Naive thymus-derived CD8-positive, alpha-beta T cell (primary cell): Measurements from ENCODE around the gene GOLIM4. TPM values are rescaled to one million over a fixed set of nuclear protein-coding genes. Genes with fewer than 3 reads are reported as not detected.
"Not testable (repeated sequence)": the region's sequence is repeated elsewhere in the genome, so short reads cannot be mapped to it uniquely, and the experiment has no call there.

Source experiments
- ATAC-seq, 2 donors: fragments of 150-1000 bp; cut with Tn5 transposase in 1 of 2; sonication (Bioruptor Pico), chemical (Tn5 transposase) in 1 of 2; 1 replicate in 1 of 2; 2 replicates in 1 of 2; pipeline ENCODE4 v1.10.0; 2021; ENCODE audit warnings: mild to moderate bottlenecking in 2 of 2, moderate library complexity in 2 of 2
- POLR2A ChIA-PET: fragments of 350-600 bp; sonication (Branson Sonifier 250); formaldehyde crosslinking; loops from one replicate; lab custom pipeline; 2021; ENCODE audit warnings: antibody characterized with exemption; lab: Charles Lee
- DNase-seq, 10 donors: peaks; one replicate each; pipeline versions ENCODE4 v3.0.0 to v3.0.0-alpha.2; 2020 to 2022
- H3K27ac Mint-ChIP-seq, 10 donors: one replicate each; pipeline ENCODE4 v1.8.0; 2020 to 2022; ENCODE audit warnings: mild to moderate bottlenecking in 10 of 10, mixed read lengths in 10 of 10, moderate library complexity in 4 of 10, inconsistent platforms in 1 of 10
- H3K27me3 Mint-ChIP-seq, 5 donors: one replicate each; pipeline ENCODE4 v1.8.0; 2021 to 2022; ENCODE audit warnings: mixed read lengths in 5 of 5
- H3K36me3 Mint-ChIP-seq, 3 donors: one replicate each; pipeline ENCODE4 v1.8.0; 2020 to 2022; ENCODE audit warnings: mixed read lengths in 3 of 3, mild to moderate bottlenecking in 2 of 3, inconsistent platforms in 1 of 3
- H3K4me1 Mint-ChIP-seq, 4 donors: one replicate each; pipeline ENCODE4 v1.8.0; 2021 to 2022; ENCODE audit warnings: mixed read lengths in 4 of 4
- H3K4me3 Mint-ChIP-seq, 10 donors: one replicate each; pipeline ENCODE4 v1.8.0; 2020 to 2022; ENCODE audit warnings: mild to moderate bottlenecking in 10 of 10, mixed read lengths in 10 of 10, moderate library complexity in 6 of 10, inconsistent platforms in 1 of 10
- H3K9me3 Mint-ChIP-seq, 9 donors: one replicate each; pipeline ENCODE4 v1.8.0; 2020 to 2022; ENCODE audit warnings: mixed read lengths in 9 of 9, mild to moderate bottlenecking in 3 of 9, inconsistent platforms in 1 of 9, moderate library complexity in 1 of 9
- polyA plus RNA-seq, 3 donors: library from polyadenylated mRNA; unstranded; fragments of 300-500 nt; fragmentation: Illumina TruSeq; gene quantifications; one replicate each; pipeline ENCODE4 v1.2.3, GENCODE V29; 2021
- total RNA-seq, 8 experiments: library from RNA in 2 of 8; stranded (reverse) in 2 of 8; gene quantifications; one replicate each; pipeline ENCODE4 v1.2.3 and lab custom pipeline; 2021 to 2026

Gene GOLIM4
- total and polyA plus RNA-seq, 5 experiments from 2014 or later, result 0.17 to 0.66 (median 0.25) TPM; not detected in 1

DNA sequence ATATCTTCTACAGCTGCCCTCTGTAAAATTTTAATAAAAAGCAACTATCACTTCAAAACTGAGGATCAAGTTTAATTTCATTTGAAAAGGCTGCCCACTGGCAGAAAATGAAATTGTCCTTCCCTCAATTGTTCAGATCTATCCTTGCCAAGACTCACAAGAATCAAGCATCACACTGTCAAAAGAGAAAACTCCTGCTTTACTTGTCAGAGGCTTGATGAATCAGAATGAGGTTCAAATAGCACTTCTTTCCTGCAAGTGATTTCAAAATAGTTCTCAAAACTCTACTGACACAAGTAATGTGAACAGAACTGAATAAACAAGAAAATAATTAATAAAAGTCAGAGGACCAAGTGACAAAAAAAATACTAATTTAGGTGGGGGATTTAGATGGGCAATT lies 70.6 kb downstream of the GOLIM4 start:
- H3K27ac Mint-ChIP-seq, result no peak overlapping the region
- ATAC-seq (no peak), DNase-seq (no peak)
- H3K4me3 Mint-ChIP-seq, result no peak overlapping the region
- no peaks in the 10 kb centered on the region for H3K36me3 Mint-ChIP-seq
- POLR2A ChIA-PET, result no interaction called here
- H3K4me1 Mint-ChIP-seq, result peaks cover 4 to 13% (median 9%) of the 10 kb centered on the region in 4 donors
- H3K9me3 Mint-ChIP-seq, result no peaks in the 10 kb centered on the region
- H3K27me3 Mint-ChIP-seq, result no peaks in the 10 kb centered on the region

DNA sequence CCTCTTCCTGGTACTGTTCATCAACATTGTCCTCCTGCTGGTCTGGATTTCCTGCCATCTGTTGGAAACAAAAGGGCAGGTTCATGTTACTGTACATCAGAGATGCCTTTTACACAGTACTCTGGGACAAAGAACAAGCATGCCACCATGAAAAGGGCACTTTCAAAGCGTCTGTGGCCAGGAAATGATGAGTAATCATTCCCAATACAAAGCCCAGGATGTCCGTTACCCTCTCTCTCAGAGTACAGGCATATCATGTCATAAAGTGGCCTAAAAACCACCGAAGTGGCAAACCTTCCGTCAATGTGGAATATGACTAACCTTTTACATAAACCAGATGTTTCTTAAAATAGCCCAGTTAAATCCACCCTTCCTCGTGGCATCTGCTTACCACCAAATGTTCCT lies 71.2 kb downstream of the GOLIM4 start:
- no peaks in the 10 kb centered on the region for H3K27me3 Mint-ChIP-seq
- no peak overlapping the region for H3K4me3 Mint-ChIP-seq
- H3K27ac Mint-ChIP-seq, result no peak overlapping the region
- POLR2A ChIA-PET, result no interaction called here
- no peaks in the 10 kb centered on the region for H3K36me3 Mint-ChIP-seq
- H3K9me3 Mint-ChIP-seq, result no peaks in the 10 kb centered on the region
- no peak for DNase-seq
- peaks cover 4 to 13% (median 9%) of the 10 kb centered on the region in 4 donors for H3K4me1 Mint-ChIP-seq
- ATAC-seq, result no peak

DNA sequence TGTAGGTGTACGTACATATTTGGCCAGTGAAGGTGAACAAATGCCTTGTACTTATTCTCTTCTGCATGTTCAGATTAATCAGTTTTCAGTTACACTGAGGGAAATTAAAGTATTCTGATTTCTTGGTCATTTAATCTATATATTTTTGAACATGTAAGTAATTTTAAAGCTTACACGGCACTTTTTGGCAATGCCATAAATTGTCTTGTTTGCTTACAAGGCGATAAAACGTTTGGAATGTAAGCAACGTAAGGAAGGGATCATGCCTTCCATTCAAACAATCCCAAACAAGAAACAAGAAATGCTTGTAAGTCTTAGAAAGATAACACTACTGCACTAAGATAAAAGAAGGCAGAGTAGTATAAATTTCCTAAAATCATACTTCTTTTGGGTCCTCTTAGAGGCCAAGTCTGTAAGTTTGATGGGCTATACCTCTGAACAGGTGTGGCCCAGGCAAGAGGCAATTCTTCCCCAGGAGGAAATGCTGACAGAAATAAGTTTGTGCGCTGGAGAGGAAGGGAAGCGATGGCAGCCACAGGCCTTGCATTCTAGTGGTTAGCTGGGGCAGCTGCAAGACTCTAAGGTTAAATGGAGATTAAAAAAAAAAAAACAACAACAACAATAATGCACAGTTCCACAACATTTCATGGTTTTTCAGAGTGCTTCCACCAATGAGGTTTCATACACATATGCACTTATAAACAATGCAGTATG lies 73.8 kb downstream of the GOLIM4 start:
- no peaks in the 10 kb centered on the region for H3K27me3 Mint-ChIP-seq
- no peaks in the 10 kb centered on the region for H3K36me3 Mint-ChIP-seq
- DNase-seq (no peak), ATAC-seq (no peak)
- H3K27ac Mint-ChIP-seq, result no peak overlapping the region
- POLR2A ChIA-PET, result no interaction called here
- H3K9me3 Mint-ChIP-seq, result no peaks in the 10 kb centered on the region
- no peak overlapping the region for H3K4me3 Mint-ChIP-seq
- H3K4me1 Mint-ChIP-seq, result peaks cover 4 to 13% (median 9%) of the 10 kb centered on the region in 4 donors

DNA sequence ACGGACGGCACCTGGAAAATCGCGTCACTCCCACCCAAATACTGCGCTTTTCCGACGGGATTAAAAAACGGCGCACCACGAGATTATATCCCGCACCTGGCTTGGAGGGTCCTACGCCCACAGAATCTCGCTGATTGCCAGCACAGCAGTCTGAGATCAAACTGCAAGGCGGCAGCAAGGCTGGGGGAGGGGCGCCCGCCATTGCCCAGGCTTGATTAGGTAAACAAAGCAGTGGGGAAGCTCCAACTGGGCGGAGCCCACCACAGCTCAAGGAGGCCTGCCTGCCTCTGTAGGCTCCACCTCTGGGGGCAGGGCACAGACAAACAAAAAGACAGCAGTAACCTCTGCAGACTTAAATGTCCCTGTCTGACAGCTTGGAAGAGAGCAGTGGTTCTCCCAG lies 84.4 kb downstream of the GOLIM4 start:
- DNase-seq, H3K4me3 Mint-ChIP-seq, H3K27ac Mint-ChIP-seq, H3K27me3 Mint-ChIP-seq, H3K36me3 Mint-ChIP-seq, POLR2A ChIA-PET, H3K4me1 Mint-ChIP-seq, H3K9me3 Mint-ChIP-seq, ATAC-seq: not testable (repeated sequence)

DNA sequence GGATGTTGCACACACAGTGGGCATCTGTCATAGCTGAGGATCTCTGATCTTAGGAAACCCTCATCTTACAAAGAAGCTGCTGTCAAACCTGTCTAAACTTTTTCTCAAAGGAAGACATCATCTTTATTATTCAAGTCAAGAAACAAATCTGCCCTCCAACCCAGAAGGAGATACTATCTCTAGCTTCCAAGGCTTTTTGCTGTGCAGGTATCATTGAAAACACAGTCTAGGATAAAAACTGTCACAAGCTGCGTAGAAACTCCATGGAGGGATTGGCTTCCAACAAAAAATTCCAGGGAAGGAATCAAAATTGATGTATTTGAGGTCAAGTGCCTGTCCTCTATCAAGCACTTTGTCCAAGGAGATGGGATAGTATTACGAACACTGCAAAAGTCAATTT lies 89.1 kb downstream of the GOLIM4 start:
- H3K27me3 Mint-ChIP-seq, result peaks cover 0 to 4% (median 0%) of the 10 kb centered on the region in 5 donors
- peaks cover 0 to 2% (median 0%) of the 10 kb centered on the region in 9 donors for H3K9me3 Mint-ChIP-seq
- H3K4me3 Mint-ChIP-seq, result no peak overlapping the region
- no peak for DNase-seq
- peaks cover 0 to 5% (median 0%) of the 10 kb centered on the region in 3 donors for H3K36me3 Mint-ChIP-seq
- ATAC-seq, result no peak
- no peaks in the 10 kb centered on the region for H3K4me1 Mint-ChIP-seq
- H3K27ac Mint-ChIP-seq, result no peak overlapping the region
- POLR2A ChIA-PET, result no interaction called here

DNA sequence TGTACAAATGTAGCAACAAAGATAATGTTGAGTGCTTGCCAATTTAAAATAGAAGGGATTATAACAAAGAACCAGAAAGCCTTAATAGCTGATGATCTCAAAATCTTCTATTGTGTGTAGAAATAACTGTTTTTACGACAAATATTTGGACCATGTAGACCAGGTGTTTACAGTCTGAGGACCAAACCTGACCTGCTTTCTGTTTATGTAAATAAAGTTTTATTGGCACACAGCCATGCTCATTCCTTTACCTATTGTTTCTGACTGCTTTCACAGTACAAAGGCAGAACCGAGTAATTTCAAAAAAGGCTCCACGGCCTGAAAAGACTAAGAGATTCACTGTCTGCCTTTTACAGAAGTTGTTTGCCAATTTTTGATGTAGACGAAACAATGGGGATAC lies 91.8 kb downstream of the GOLIM4 start:
- DNase-seq (no peak), ATAC-seq (no peak)
- Mint-ChIP-seq H3K4me1 (no peaks in the 10 kb centered on the region), H3K4me3 (no peak overlapping the region), H3K36me3 (no peaks in the 10 kb centered on the region), H3K9me3 (peaks cover 0 to 2% (median 0%) of the 10 kb centered on the region in 9 donors), H3K27me3 (peaks cover 0 to 4% (median 2%) of the 10 kb centered on the region in 5 donors), H3K27ac (no peak overlapping the region)
- POLR2A ChIA-PET, result no interaction called here

DNA sequence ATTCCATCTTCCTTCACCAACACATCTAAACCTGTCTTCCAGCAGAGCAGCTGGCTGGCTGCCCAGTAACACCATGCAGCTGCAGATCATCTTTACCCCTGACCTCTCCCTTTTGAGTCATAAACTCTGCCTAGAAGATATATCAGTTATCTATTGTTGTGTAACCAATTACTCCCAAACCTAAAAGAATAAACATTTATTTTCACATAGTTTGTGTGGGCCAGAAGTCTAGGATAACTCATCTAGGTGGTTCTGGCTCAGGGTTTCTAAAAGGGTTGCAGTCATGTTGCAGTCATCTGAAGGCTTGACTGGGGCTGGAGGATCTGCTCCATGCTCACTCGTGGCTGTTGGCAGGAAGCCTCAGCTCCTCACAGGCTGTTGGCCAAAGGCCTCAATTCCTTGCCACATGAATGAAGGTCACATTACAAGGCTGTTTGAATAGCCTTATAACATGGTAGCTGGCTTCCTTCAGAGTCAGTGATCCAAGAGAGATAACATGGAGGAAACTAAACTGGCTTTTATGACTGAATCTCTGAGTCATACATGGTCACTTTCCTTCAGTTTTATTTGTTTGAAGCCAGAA lies 92.8 kb downstream of the GOLIM4 start:
- Mint-ChIP-seq H3K36me3 (no peaks in the 10 kb centered on the region), H3K27me3 (peaks cover 0 to 4% (median 2%) of the 10 kb centered on the region in 5 donors), H3K27ac (no peak overlapping the region), H3K4me3 (no peak overlapping the region), H3K9me3 (peaks cover 0 to 2% (median 0%) of the 10 kb centered on the region in 9 donors), H3K4me1 (no peaks in the 10 kb centered on the region)
- ATAC-seq (no peak), DNase-seq (no peak)
- POLR2A ChIA-PET, result no interaction called here

DNA sequence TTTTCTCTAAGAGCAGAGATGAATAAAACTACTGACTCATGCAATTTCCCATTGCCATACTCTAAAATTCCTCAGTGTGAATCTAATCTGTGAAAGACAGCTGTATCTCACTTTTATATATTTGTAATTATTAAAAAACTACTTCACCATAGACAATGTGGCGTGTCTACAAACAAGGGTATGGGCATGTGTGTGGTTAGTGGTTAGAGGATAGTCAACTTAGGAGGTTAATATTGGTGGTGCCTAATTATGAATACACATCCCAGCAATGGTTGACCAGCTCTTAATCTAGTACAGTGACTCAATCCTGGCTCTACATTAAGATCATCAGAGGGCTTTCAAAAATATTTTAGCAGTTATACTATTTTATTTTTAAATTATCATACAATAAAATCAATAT lies 94.5 kb downstream of the GOLIM4 start:
- no peak overlapping the region for H3K4me3 Mint-ChIP-seq
- POLR2A ChIA-PET, result no interaction called here
- H3K27me3 Mint-ChIP-seq, result peaks cover 0 to 4% (median 2%) of the 10 kb centered on the region in 5 donors

DNA sequence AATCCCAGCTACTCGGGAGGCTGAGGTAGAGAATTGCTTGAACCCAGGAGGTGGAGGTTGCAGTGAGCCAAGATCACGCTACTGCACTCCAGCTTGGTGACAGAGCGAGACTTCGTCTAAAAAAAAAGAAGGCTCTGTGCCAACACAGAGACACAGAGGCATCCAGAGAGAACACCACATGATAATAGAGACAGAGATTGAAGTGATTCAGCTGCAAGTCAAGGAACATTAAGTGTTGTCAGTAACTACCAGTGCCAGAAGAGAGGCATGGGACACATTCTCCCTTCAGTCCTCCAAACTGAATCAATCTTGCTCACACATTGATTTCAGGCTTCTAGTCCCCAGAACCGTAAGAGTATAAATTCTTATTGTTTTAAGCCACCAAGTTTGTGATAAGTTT lies 97.5 kb downstream of the GOLIM4 start:
- ATAC-seq (no peak), DNase-seq (no peak)
- Mint-ChIP-seq H3K27me3 (peaks cover 0 to 2% (median 0%) of the 10 kb centered on the region in 5 donors), H3K36me3 (no peaks in the 10 kb centered on the region), H3K4me1 (no peaks in the 10 kb centered on the region), H3K27ac (no peak overlapping the region), H3K9me3 (peaks cover 0 to 2% (median 0%) of the 10 kb centered on the region in 9 donors), H3K4me3 (no peak overlapping the region)
- POLR2A ChIA-PET, result no interaction called here

More for the DNA sequence above, 94.5 kb downstream of the GOLIM4 start:
- Mint-ChIP-seq H3K27ac (no peak overlapping the region), H3K36me3 (no peaks in the 10 kb centered on the region), H3K9me3 (peaks cover 0 to 2% (median 0%) of the 10 kb centered on the region in 9 donors), H3K4me1 (no peaks in the 10 kb centered on the region)
- ATAC-seq (no peak), DNase-seq (no peak)

DNA sequence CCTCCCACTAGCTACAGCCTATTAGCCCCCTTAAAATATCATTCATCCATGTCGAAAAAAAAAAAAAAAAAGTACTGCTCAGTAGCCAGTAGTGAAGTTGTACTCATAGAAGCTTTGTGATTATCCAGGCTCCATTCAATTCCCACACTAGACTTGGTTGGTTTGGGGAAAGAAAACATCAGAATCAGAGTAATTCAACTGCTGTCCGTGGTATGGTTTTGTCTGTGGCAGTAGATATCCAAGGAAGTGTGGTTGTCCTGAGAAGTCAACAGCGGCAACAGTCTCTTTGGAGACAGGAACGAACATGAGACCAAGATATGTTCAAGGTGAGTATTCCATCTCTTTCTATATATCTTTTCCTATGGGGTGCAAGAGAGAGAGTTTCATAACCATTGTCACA lies 99.2 kb downstream of the GOLIM4 start:
- Mint-ChIP-seq H3K27me3 (peaks cover 0 to 2% (median 0%) of the 10 kb centered on the region in 5 donors), H3K4me1 (no peaks in the 10 kb centered on the region), H3K36me3 (no peaks in the 10 kb centered on the region), H3K9me3 (no peaks in the 10 kb centered on the region), H3K27ac (no peak overlapping the region), H3K4me3 (no peak overlapping the region)
- ATAC-seq (no peak), DNase-seq (no peak)
- POLR2A ChIA-PET, result no interaction called here

DNA sequence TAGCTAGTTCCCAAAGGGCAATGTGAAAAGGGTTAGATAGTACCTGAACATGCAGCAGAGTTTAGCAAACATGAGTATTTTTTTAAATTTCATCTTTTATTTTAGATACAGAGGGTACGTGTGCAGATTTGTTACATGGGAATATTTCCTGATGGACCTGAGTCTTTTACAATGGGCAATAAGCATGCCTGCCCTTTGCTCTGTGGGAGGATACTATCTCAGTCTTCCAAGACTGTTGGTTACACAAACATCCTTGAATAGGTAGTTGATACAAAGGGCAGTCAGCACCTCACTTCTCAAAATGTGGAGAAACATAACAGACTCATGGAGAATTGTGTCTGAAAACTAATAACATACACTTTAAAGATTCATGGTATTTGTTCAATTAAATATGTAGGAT lies 103.3 kb downstream of the GOLIM4 start:
- POLR2A ChIA-PET, result no interaction called here
- Mint-ChIP-seq H3K4me3 (no peak overlapping the region), H3K9me3 (no peaks in the 10 kb centered on the region), H3K27ac (no peak overlapping the region), H3K36me3 (no peaks in the 10 kb centered on the region), H3K27me3 (no peaks in the 10 kb centered on the region), H3K4me1 (no peaks in the 10 kb centered on the region)
- ATAC-seq, result no peak
- no peak for DNase-seq

DNA sequence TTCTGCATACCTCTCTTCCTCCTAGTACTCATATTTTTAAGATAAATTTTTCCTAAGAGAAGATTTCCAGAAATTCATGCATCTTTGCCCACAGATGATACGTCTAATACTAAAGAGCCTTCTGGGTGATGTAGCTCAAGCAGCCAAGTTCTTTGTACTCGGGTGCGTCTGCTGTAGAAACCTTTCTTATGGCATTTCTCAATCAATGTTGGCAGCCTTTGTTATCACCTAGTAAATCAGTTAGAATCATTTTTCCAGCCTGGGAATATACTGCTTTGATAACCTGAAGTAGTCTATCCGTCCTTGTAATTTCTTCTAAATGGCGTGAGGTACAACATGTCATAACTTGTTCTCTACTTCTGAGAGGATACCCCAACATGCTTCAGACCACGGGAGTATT lies 104.5 kb downstream of the GOLIM4 start:
- POLR2A ChIA-PET, result no interaction called here
- ATAC-seq, result no peak

DNA sequence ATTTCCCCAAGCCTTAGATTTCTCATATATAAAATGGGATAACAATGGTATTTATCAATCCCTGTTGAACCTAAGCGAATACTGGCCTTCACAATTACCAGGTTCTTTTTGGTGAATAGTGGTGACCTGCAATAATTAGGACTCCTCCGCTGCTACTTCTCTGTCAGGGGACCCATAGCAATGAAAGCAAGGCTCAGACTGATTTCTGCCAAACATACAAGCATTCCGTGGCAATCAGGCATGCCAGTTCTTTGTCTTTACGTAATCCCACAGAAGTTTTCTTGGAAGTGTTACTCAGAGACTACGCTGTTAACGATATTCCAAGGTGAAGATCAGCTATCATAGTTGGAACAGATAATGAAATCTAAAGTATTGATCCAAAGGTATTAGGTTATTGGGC lies 105.7 kb downstream of the GOLIM4 start:
- ATAC-seq, result no peak
- DNase-seq, result no peak
- H3K9me3 Mint-ChIP-seq, result peaks cover 0 to 4% (median 0%) of the 10 kb centered on the region in 9 donors
- no peak overlapping the region for H3K27ac Mint-ChIP-seq
- POLR2A ChIA-PET, result no interaction called here
- no peaks in the 10 kb centered on the region for H3K36me3 Mint-ChIP-seq
- H3K4me1 Mint-ChIP-seq, result no peaks in the 10 kb centered on the region
- peaks cover 0 to 3% (median 0%) of the 10 kb centered on the region in 5 donors for H3K27me3 Mint-ChIP-seq
- H3K4me3 Mint-ChIP-seq, result no peak overlapping the region

More for the DNA sequence above, 104.5 kb downstream of the GOLIM4 start:
- no peaks in the 10 kb centered on the region for H3K27me3 Mint-ChIP-seq
- H3K27ac Mint-ChIP-seq, result no peak overlapping the region
- peaks cover 0 to 3% (median 0%) of the 10 kb centered on the region in 9 donors for H3K9me3 Mint-ChIP-seq
- no peaks in the 10 kb centered on the region for H3K4me1 Mint-ChIP-seq
- no peak overlapping the region for H3K4me3 Mint-ChIP-seq
- H3K36me3 Mint-ChIP-seq, result no peaks in the 10 kb centered on the region
- DNase-seq, result no peak
